H1 (cell line): ENCODE measurements around the gene G3BP1.
A peak's percentile ranks its signal among the peaks of the same experiment; 100 is the strongest.

ENCODE experiments used
- ASH2L ChIP-seq: fragments of 200-600, 300-600 bp; sonication (generic); IDR thresholded peaks from one replicate; pipeline ENCODE4 v1.7.1; 2017; ENCODE audit warnings: low read length
- CBX5 ChIP-seq: fragments of 300-800, 300-1000 bp; sonication (generic); IDR thresholded peaks from 2 replicates; pipeline ENCODE4 v1.7.1; 2016; ENCODE audit warnings: antibody characterized with exemption, low read length, low read depth
- CREB1 ChIP-seq: IDR thresholded peaks from 2 replicates; pipeline ENCODE4 v1.6.1; 2012; ENCODE audit warnings: inconsistent platforms
- EZH2 ChIP-seq: fragments of 200-600 bp; sonication (generic); IDR thresholded peaks from 2 replicates; pipeline ENCODE4 v1.7.1; 2012; ENCODE audit warnings: low read depth, mild to moderate bottlenecking, moderate library complexity, low read length, inconsistent platforms; ENCODE audit not compliant: severe bottlenecking
- GABPA ChIP-seq: IDR thresholded peaks from 2 replicates; pipeline ENCODE4 v1.6.1; 2011; ENCODE audit warnings: mild to moderate bottlenecking, low read length, moderate library complexity, borderline replicate concordance; ENCODE audit not compliant: insufficient read depth
- MAX ChIP-seq: IDR thresholded peaks from 2 replicates; pipeline ENCODE4 v1.6.1; 2012; ENCODE audit warnings: inconsistent platforms
- NRF1 ChIP-seq: IDR thresholded peaks from 2 replicates; pipeline ENCODE4 v1.6.1; 2011; ENCODE audit warnings: mild to moderate bottlenecking, low read depth, low read length, improper control_type of control experiment
- POLR2A ChIP-seq, 2 experiments: IDR thresholded peaks; 1 replicate in 1 of 2; 2 replicates in 1 of 2; pipeline ENCODE4 v1.6.1; 2011; ENCODE audit warnings: low read depth in 2 of 2, low read length in 2 of 2, mild to moderate bottlenecking in 2 of 2; ENCODE audit errors: control extremely low read depth in 1 of 2
- POLR2AphosphoS5 ChIP-seq: IDR thresholded peaks from 2 replicates; pipeline ENCODE4 v1.6.1; 2011; ENCODE audit warnings: low read depth, low read length
- SAP30 ChIP-seq: fragments of 300-600 bp; sonication (generic); IDR thresholded peaks from 2 replicates; pipeline ENCODE4 v1.7.1; 2012; ENCODE audit warnings: low read length, moderate library complexity, mild to moderate bottlenecking, inconsistent platforms; ENCODE audit not compliant: insufficient read depth, insufficient replicate concordance
- SRF ChIP-seq: IDR thresholded peaks from 2 replicates; pipeline ENCODE4 v1.6.1; 2011; ENCODE audit warnings: mild to moderate bottlenecking, low read depth, low read length, moderate library complexity
- TAF1 ChIP-seq: IDR thresholded peaks from 2 replicates; pipeline ENCODE4 v1.6.1; 2011; ENCODE audit warnings: mild to moderate bottlenecking, low read depth, low read length
- ZNF274 ChIP-seq: IDR thresholded peaks from 2 replicates; pipeline ENCODE4 v1.7.0; 2012; ENCODE audit warnings: low read length, borderline replicate concordance; ENCODE audit errors: extremely low read depth
- TF ChIP-seq, protein P1 (sequence below), 3 experiments: IDR thresholded peaks; 1 replicate in 2 of 3; 2 replicates in 1 of 3; pipeline versions ENCODE4 v1.5.1 to v1.6.1; 2011; ENCODE audit warnings: low read length in 3 of 3, mild to moderate bottlenecking in 3 of 3, inconsistent platforms in 2 of 3, low read depth in 1 of 3, moderate library complexity in 1 of 3; ENCODE audit not compliant: insufficient read depth in 1 of 3; ENCODE audit errors: control extremely low read depth in 1 of 3

DNA sequence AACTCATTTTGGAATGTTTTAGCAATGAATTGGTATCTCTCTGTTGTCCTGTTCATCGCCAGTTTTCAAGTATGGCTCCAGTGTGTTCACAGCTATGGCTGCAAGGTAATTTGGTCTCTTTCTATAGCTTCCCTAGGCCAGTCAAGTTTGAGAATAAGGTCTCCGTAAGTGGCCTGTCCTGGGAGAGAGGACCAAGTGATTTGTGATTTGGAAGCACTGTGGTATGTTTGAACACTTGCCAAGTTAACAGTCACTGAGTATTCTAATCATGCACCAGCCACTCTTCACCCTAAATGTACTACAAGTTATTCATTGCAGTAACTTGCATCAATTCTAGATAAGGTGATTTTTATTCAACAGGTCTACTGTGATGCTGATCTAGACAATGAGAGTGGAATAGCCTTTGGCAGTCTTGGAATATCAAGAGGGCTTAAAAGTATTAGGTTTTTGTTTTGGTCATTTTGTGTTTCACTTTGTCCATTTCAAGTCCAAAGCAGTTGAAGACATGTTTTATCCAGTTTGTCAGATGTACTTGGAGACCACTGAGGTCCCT is 41.1 kb downstream of the G3BP1 start:
- TF ChIP-seq EZH2: no peak
- TF ChIP-seq NRF1: no peak
- TF ChIP-seq, protein P1, sequence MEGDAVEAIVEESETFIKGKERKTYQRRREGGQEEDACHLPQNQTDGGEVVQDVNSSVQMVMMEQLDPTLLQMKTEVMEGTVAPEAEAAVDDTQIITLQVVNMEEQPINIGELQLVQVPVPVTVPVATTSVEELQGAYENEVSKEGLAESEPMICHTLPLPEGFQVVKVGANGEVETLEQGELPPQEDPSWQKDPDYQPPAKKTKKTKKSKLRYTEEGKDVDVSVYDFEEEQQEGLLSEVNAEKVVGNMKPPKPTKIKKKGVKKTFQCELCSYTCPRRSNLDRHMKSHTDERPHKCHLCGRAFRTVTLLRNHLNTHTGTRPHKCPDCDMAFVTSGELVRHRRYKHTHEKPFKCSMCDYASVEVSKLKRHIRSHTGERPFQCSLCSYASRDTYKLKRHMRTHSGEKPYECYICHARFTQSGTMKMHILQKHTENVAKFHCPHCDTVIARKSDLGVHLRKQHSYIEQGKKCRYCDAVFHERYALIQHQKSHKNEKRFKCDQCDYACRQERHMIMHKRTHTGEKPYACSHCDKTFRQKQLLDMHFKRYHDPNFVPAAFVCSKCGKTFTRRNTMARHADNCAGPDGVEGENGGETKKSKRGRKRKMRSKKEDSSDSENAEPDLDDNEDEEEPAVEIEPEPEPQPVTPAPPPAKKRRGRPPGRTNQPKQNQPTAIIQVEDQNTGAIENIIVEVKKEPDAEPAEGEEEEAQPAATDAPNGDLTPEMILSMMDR (IDR thresholded peaks at IDR 0.05; ENCODE audit: control extremely low read depth in 1 of 3, insufficient read depth in 1 of 3, low read depth in 1 of 3, low read length in 3 of 3): no peak
- no peak for TF ChIP-seq SRF
- peak in 1 of 2 experiments; percentile 38; a peak in 1 of 3 replicates for TF ChIP-seq POLR2A (IDR thresholded peaks at IDR 0.05; ENCODE audit: control extremely low read depth in 1 of 2, low read depth in 2 of 2, low read length in 2 of 2)
- no peak for TF ChIP-seq POLR2AphosphoS5
- TF ChIP-seq ASH2L: no peak
- TF ChIP-seq ZNF274: no peak
- TF ChIP-seq SAP30: no peak
- TF ChIP-seq CBX5: no peak
- TF ChIP-seq TAF1: no peak
- no peak for TF ChIP-seq MAX
- no peak for TF ChIP-seq GABPA
- no peak for TF ChIP-seq CREB1
